ENCODE measurements around the gene UMAD1. TPM values are rescaled to one million over a fixed set of nuclear protein-coding genes. Genes with fewer than 3 reads are reported as not detected.

UMAD1 gene
- total RNA-seq, 2 experiments from 2014 or later: 14.4 to 18.4 TPM

- ATAC-seq (ENCODE audit: low read depth): no peak
- H3K4me1 Mint-ChIP-seq: peaks cover 11% of the 10 kb centered on the region
- POLR2A ChIA-PET: no interaction called here
- no peaks in the 10 kb centered on the region for H3K27me3 Mint-ChIP-seq
- H3K4me3 Mint-ChIP-seq: no peak overlapping the region
- no peak overlapping the region for H3K27ac Mint-ChIP-seq
- H3K36me3 Mint-ChIP-seq: peaks cover 4% of the 10 kb centered on the region
- H3K9me3 Mint-ChIP-seq: no peaks in the 10 kb centered on the region
- no peak for DNase-seq
Measured at GRCh38 chr7:7686811-7687508, 46.4 kb downstream of the UMAD1 start.

DNA sequence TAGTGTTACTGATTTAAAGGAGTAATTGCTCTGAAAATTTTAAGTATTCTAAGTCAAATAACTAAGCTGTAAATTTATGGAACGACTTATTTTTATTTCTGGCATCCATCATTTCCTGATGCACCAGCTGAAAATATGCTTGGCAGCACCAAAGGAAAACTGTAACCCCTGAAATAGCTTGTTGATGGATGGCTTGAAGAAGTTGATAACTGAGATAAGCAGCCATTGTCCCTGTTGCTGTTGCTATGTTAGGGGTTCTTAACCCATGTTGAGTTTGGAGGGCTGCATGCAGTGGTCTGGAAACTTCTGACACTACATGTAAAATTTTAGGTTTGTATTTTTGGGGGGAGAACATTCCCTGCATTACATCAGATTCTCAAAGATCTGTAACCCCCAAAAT, 47.2 kb downstream of the UMAD1 start:
- Mint-ChIP-seq H3K27ac (no peak overlapping the region), H3K36me3 (peaks cover 4% of the 10 kb centered on the region), H3K27me3 (no peaks in the 10 kb centered on the region), H3K4me1 (peaks cover 11% of the 10 kb centered on the region), H3K4me3 (no peak overlapping the region), H3K9me3 (no peaks in the 10 kb centered on the region)
- DNase-seq: no peak
- POLR2A ChIA-PET: no interaction called here
- no peak for ATAC-seq (ENCODE audit: low read depth)

- no peak overlapping the region for H3K4me3 Mint-ChIP-seq
- H3K36me3 Mint-ChIP-seq: peaks cover 4% of the 10 kb centered on the region
- no peaks in the 10 kb centered on the region for H3K27me3 Mint-ChIP-seq
- peaks cover 6% of the 10 kb centered on the region for H3K4me1 Mint-ChIP-seq
- no peak for ATAC-seq (ENCODE audit: low read depth)
- no peak overlapping the region for H3K27ac Mint-ChIP-seq
- H3K9me3 Mint-ChIP-seq: no peaks in the 10 kb centered on the region
- DNase-seq: no peak
- POLR2A ChIA-PET: no interaction called here
Measured at GRCh38 chr7:7688310-7688709, 47.8 kb downstream of the UMAD1 start.

DNA sequence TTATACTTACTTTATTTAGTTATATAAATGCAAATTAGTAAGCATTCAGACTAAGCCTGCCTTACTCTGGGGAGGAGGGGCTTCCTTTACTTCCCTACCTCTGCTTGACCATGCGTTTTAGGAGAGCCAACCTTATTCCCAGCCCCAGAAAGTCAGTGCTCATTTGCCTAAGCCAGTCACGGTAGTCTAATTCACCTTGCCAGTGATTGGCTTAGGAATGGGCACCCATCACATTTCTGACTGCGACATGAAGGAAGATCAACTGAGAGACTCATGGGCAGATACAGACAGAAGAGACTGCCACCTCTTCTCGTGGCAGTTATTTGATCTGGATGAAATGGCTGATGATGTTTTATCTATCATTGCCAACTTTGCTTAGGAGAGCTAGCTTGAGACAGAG, 48.4 kb downstream of the UMAD1 start:
- Mint-ChIP-seq H3K36me3 (peaks cover 4% of the 10 kb centered on the region), H3K4me1 (peaks cover 6% of the 10 kb centered on the region), H3K27ac (no peak overlapping the region), H3K27me3 (no peaks in the 10 kb centered on the region), H3K4me3 (no peak overlapping the region), H3K9me3 (no peaks in the 10 kb centered on the region)
- no peak for DNase-seq
- no peak for ATAC-seq (ENCODE audit: low read depth)
- POLR2A ChIA-PET: no interaction called here

DNA sequence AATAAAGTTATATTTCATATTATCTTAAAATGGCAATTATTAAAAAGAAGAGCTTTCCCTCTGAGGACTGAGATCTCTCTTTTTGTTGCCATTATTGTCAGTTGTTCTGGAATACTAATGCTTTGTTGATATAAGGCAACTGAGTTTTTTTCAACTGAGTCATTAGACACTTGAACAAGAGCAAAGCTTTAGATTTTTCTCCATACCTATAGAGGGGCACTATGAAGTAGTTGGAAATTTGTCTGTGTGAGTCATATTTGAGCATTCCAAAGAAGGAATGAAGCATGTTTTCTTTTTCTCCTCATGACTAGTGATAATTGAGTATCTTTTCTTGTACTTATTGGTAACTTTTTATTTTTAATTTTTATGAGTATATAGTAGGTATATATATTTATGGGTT, 53.3 kb downstream of the UMAD1 start:
- no peak for ATAC-seq (ENCODE audit: low read depth)
- no peaks in the 10 kb centered on the region for H3K4me1 Mint-ChIP-seq
- H3K4me3 Mint-ChIP-seq: no peak overlapping the region
- H3K27ac Mint-ChIP-seq: no peak overlapping the region
- peaks cover 5% of the 10 kb centered on the region for H3K9me3 Mint-ChIP-seq
- POLR2A ChIA-PET: no interaction called here
- H3K27me3 Mint-ChIP-seq: no peaks in the 10 kb centered on the region
- peaks cover 15% of the 10 kb centered on the region for H3K36me3 Mint-ChIP-seq
- no peak for DNase-seq

DNA sequence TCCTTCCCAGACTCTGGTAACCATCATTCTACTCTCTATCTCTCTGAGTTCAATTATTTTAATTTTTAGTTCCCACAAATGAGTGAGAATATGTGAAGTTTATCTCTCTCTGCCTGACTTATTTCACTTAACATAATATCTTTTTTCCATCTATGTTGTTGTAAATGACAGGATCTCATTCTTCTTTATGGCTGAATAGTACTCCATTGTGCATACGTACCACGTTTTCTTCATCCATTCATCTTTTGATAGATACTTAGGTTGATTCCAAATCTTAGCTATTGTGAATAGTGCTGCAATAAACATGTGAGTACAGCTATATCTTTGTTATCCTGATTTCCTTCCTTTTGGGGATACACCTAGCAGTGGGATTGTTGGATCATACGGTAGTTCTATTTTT, 54.0 kb downstream of the UMAD1 start:
- peaks cover 5% of the 10 kb centered on the region for H3K9me3 Mint-ChIP-seq
- POLR2A ChIA-PET: no interaction called here
- H3K4me1 Mint-ChIP-seq: peaks cover under 1% of the 10 kb centered on the region
- no peak overlapping the region for H3K4me3 Mint-ChIP-seq
- H3K27me3 Mint-ChIP-seq: no peaks in the 10 kb centered on the region
- ATAC-seq (ENCODE audit: low read depth) (no peak), DNase-seq (no peak)
- no peak overlapping the region for H3K27ac Mint-ChIP-seq
- peaks cover 15% of the 10 kb centered on the region for H3K36me3 Mint-ChIP-seq

- H3K4me3 Mint-ChIP-seq: no peak overlapping the region
- peaks cover 6% of the 10 kb centered on the region for H3K9me3 Mint-ChIP-seq
- ATAC-seq (ENCODE audit: low read depth) (no peak), DNase-seq (no peak)
- POLR2A ChIA-PET: no interaction called here
- H3K4me1 Mint-ChIP-seq: peaks cover 4% of the 10 kb centered on the region
- no peaks in the 10 kb centered on the region for H3K27me3 Mint-ChIP-seq
- peaks cover 15% of the 10 kb centered on the region for H3K36me3 Mint-ChIP-seq
- no peak overlapping the region for H3K27ac Mint-ChIP-seq
Measured at GRCh38 chr7:7695111-7695817, 54.7 kb downstream of the UMAD1 start.

- DNase-seq: no peak
- ATAC-seq (ENCODE audit: low read depth): no peak
- peaks cover 6% of the 10 kb centered on the region for H3K9me3 Mint-ChIP-seq
- POLR2A ChIA-PET: no interaction called here
- no peak overlapping the region for H3K27ac Mint-ChIP-seq
- no peaks in the 10 kb centered on the region for H3K27me3 Mint-ChIP-seq
- peaks cover 15% of the 10 kb centered on the region for H3K36me3 Mint-ChIP-seq
- no peak overlapping the region for H3K4me3 Mint-ChIP-seq
- H3K4me1 Mint-ChIP-seq: peaks cover 4% of the 10 kb centered on the region
Measured at GRCh38 chr7:7696458-7697119, 56.0 kb downstream of the UMAD1 start.

DNA sequence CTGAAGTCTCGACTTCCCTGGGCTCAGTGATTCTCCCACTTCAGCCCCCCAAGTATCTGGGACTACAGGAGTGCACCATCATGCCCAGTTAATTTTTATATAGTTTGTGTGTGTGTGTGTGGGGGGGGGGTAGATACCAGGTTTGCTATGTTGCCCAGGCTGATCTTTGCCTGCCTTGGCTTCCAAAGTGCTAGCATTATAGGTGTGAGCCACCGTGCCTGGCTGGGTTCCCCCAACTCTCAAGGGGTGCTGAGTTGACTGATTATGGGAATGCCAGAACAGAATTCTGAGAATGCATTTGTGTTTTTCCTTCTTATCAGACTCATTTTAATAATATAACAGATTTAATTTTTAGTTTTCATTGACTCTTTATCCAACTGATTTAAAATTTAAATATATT, 58.4 kb downstream of the UMAD1 start:
- no peak overlapping the region for H3K27ac Mint-ChIP-seq
- no peak overlapping the region for H3K4me3 Mint-ChIP-seq
- H3K36me3 Mint-ChIP-seq: peaks cover 17% of the 10 kb centered on the region
- POLR2A ChIA-PET: interaction anchor here (0.7 kb wide), 1 partner anchor 135 kb away, joined by 3 read pairs; no protein-coding TSS in a partner anchor
- ATAC-seq (ENCODE audit: low read depth) (no peak), DNase-seq (no peak)
- peaks cover 4% of the 10 kb centered on the region for H3K4me1 Mint-ChIP-seq
- H3K9me3 Mint-ChIP-seq: peaks cover 6% of the 10 kb centered on the region
- H3K27me3 Mint-ChIP-seq: no peaks in the 10 kb centered on the region

DNA sequence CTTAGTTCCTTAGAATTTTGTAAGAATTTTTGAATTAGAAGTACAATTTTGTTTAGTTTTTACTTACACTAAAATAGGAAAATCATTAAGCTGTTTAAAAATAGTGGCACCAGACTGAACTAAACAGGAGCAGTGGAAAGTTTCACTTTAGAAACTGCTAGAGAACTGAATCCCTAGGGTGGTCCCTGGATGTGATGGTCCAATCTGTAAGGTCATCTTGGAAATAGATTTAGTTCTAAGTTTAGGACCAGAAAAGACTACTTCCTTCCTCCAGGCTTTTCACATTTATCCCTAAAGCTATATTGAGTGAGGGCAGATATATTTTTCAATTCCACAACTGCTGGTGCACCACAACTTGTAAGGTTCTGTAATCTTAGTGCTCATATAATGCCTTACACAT, 58.8 kb downstream of the UMAD1 start:
- Mint-ChIP-seq H3K36me3 (peaks cover 17% of the 10 kb centered on the region), H3K27me3 (no peaks in the 10 kb centered on the region), H3K4me1 (peaks cover 4% of the 10 kb centered on the region), H3K9me3 (peaks cover 6% of the 10 kb centered on the region), H3K4me3 (no peak overlapping the region), H3K27ac (no peak overlapping the region)
- DNase-seq (no peak), ATAC-seq (ENCODE audit: low read depth) (no peak)
- POLR2A ChIA-PET: interaction anchor here (0.7 kb wide), 1 partner anchor 136 kb away, joined by 3 read pairs; no protein-coding TSS in a partner anchor

- POLR2A ChIA-PET: no interaction called here
Measured at GRCh38 chr7:7699970-7700369, 59.4 kb downstream of the UMAD1 start.

GRCh38 chr7:7701527-7701926, 61.0 kb downstream of the UMAD1 start:
- no peak overlapping the region for H3K27ac Mint-ChIP-seq
- ATAC-seq (ENCODE audit: low read depth) (no peak), DNase-seq (no peak)
- peaks cover 6% of the 10 kb centered on the region for H3K4me1 Mint-ChIP-seq
- H3K9me3 Mint-ChIP-seq: peaks cover 1% of the 10 kb centered on the region
- H3K27me3 Mint-ChIP-seq: no peaks in the 10 kb centered on the region
- no peak overlapping the region for H3K4me3 Mint-ChIP-seq
- POLR2A ChIA-PET: no interaction called here
- H3K36me3 Mint-ChIP-seq: peaks cover 6% of the 10 kb centered on the region

More at GRCh38 chr7:7699970-7700369, 59.4 kb downstream of the UMAD1 start:
- DNase-seq (no peak), ATAC-seq (ENCODE audit: low read depth) (no peak)
- Mint-ChIP-seq H3K4me1 (peaks cover 4% of the 10 kb centered on the region), H3K27ac (no peak overlapping the region), H3K36me3 (peaks cover 11% of the 10 kb centered on the region), H3K9me3 (peaks cover 1% of the 10 kb centered on the region), H3K4me3 (no peak overlapping the region), H3K27me3 (no peaks in the 10 kb centered on the region)

DNA sequence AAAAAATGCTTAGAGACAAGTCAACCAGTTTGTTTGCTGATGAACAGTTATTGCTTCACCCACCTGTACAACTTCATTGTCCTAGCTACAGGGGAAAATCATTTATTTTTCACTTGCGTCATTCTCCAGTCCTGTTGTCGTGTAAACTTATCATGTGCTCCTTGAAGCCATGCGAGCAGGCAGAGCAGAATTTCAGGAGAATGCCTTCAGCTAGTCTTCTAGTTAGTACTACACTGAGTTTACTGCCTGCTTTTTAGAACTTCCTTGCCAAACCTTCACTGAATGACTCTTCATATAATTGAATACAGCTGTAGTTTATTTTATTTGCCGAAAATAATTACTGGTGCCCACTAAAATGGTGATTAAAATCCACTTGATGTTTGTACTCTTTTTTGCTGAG, 62.3 kb downstream of the UMAD1 start:
- POLR2A ChIA-PET: no interaction called here
- H3K4me3 Mint-ChIP-seq: no peak overlapping the region
- peaks cover 6% of the 10 kb centered on the region for H3K4me1 Mint-ChIP-seq
- H3K27ac Mint-ChIP-seq: no peak overlapping the region
- DNase-seq (no peak), ATAC-seq (ENCODE audit: low read depth) (no peak)
- H3K9me3 Mint-ChIP-seq: peaks cover 1% of the 10 kb centered on the region
- no peaks in the 10 kb centered on the region for H3K27me3 Mint-ChIP-seq
- H3K36me3 Mint-ChIP-seq: peaks cover 3% of the 10 kb centered on the region

DNA sequence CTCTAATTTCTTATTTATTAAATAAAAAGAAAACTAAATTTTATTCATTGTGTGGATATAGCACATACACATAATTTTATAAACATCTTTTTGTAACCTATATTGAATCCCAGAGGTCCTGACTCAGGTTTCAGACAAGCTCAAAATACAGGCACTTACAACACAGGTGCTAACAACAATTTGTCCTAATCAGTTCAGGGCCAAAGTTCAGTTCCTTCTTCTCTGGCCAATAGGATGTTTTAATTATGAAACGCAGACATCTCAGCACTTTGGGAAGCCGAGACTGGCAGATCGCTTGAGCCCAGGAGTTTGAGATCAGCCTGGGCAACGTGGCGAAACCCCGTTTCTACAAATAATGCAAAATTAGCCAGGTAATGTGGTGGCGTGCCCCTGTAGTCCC, 62.9 kb downstream of the UMAD1 start:
- ATAC-seq (ENCODE audit: low read depth) (no peak), DNase-seq (no peak)
- POLR2A ChIA-PET: no interaction called here
- H3K4me1 Mint-ChIP-seq: peaks cover 6% of the 10 kb centered on the region
- H3K36me3 Mint-ChIP-seq: peaks cover 3% of the 10 kb centered on the region
- H3K4me3 Mint-ChIP-seq: no peak overlapping the region
- peaks cover 1% of the 10 kb centered on the region for H3K9me3 Mint-ChIP-seq
- H3K27me3 Mint-ChIP-seq: no peaks in the 10 kb centered on the region
- H3K27ac Mint-ChIP-seq: no peak overlapping the region
